Breast epithelium (tissue), 4 donors: ENCODE results near the gene RTL3. TPM values are rescaled to one million over a fixed set of nuclear protein-coding genes. Genes with fewer than 3 reads are reported as not detected.

ENCODE experiments used
- DNase-seq, 2 donors: peaks; one replicate each; pipeline ENCODE4 v3.0.0-alpha.2; 2019; ENCODE audit warnings: low spot score in 2 of 2
- H3K27ac ChIP-seq, 2 donors: fragments of 200-600 bp; sonication (generic) in 1 of 2; one replicate each; pipeline ENCODE4 v1.5.1; 2016 to 2019; ENCODE audit warnings: mild to moderate bottlenecking in 1 of 2
- H3K27me3 ChIP-seq, 2 donors: fragments of 200-600 bp; sonication (generic) in 1 of 2; one replicate each; pipeline versions ENCODE4 v1.5.1 to v1.6.0; 2017 to 2019; ENCODE audit warnings: control low read depth in 1 of 2, mild to moderate bottlenecking in 1 of 2
- H3K36me3 ChIP-seq: fragments of 200-600 bp; one replicate; pipeline ENCODE4 v1.5.1; 2019
- H3K4me1 ChIP-seq, 2 donors: fragments of 200-600 bp; sonication (generic); one replicate each; pipeline ENCODE4 v1.5.1; 2016 to 2019; ENCODE audit warnings: control low read depth in 1 of 2
- H3K4me3 ChIP-seq, 3 donors: fragments of 200-600 bp; sonication (generic); 1 replicate in 2 of 3; 2 replicates in 1 of 3; pipeline ENCODE4 v1.5.1; 2016 to 2019; ENCODE audit warnings: mild to moderate bottlenecking in 3 of 3, moderate library complexity in 2 of 3
- H3K9me3 ChIP-seq, 2 donors: fragments of 200-600 bp; sonication (generic) in 1 of 2; one replicate each; pipeline ENCODE4 v1.5.1; 2016 to 2019; ENCODE audit warnings: control low read depth in 1 of 2
- CTCF ChIP-seq, 3 donors: fragments of 450-650 bp; IDR thresholded peaks; one replicate each; pipeline ENCODE4 v1.5.1; 2016 to 2017; ENCODE audit warnings: antibody characterized with exemption in 3 of 3, mild to moderate bottlenecking in 3 of 3, moderate library complexity in 3 of 3
- POLR2A ChIP-seq: fragments of 450-650 bp; IDR thresholded peaks from one replicate; pipeline ENCODE4 v1.6.1; 2016; ENCODE audit warnings: antibody characterized with exemption, mild to moderate bottlenecking, moderate library complexity
- POLR2AphosphoS5 ChIP-seq, 3 donors: sonication (generic); formaldehyde crosslinking; IDR thresholded peaks; one replicate each; pipeline ENCODE4 v1.6.1; 2017; ENCODE audit warnings: antibody characterized with exemption in 3 of 3
- intact Hi-C: fragments of 100-400 bp; cut with DNase I; formaldehyde crosslinking; loops from one replicate; pipeline ENCODE4 v1.15.1; 2023; ENCODE audit warnings: low total_unique reads
- total RNA-seq, 3 donors: library from RNA; depleted of rRNA; stranded (reverse); fragments of >200 nt; gene quantifications; one replicate each; pipeline ENCODE4 v1.1.0, GENCODE V29; 2016

Gene RTL3
- total RNA-seq, 3 donors from 2014 or later = 0.44 to 1.6 TPM; not detected in 1

- Histone ChIP-seq H3K9me3 (no peaks in the 10 kb centered on the region), H3K4me1 (no peaks in the 10 kb centered on the region), H3K27me3 (peaks cover 0 to 26% of the 10 kb centered on the region in 2 donors), H3K4me3 (no peak overlapping the region), H3K27ac (no peak overlapping the region), H3K36me3 (no peaks in the 10 kb centered on the region)
- intact Hi-C loops = no loop called here
- no peak for DNase-seq
- TF ChIP-seq POLR2A (no peak), CTCF (IDR thresholded peaks at IDR 0.05) (no peak), POLR2AphosphoS5 (IDR thresholded peaks at IDR 0.05) (no peak)
Observed at GRCh38 chrX:78661836-78662235, 2.7 kb upstream of the RTL3 start.

GRCh38 chrX:78659955-78660354, 827 bp upstream of the RTL3 start:
- no peaks in the 10 kb centered on the region for H3K36me3 ChIP-seq
- H3K27me3 ChIP-seq = peaks cover 0 to 45% of the 10 kb centered on the region in 2 donors
- no peaks in the 10 kb centered on the region for H3K4me1 ChIP-seq
- no peak for DNase-seq
- no peak overlapping the region for H3K4me3 ChIP-seq
- H3K27ac ChIP-seq = peak overlapping the region in 1 of 2 donors; percentile 19
- no peaks in the 10 kb centered on the region for H3K9me3 ChIP-seq
- intact Hi-C loops = no loop called here
- TF ChIP-seq POLR2A (no peak), POLR2AphosphoS5 (IDR thresholded peaks at IDR 0.05) (no peak)

- TF ChIP-seq POLR2A (no peak), POLR2AphosphoS5 (IDR thresholded peaks at IDR 0.05) (no peak), CTCF (IDR thresholded peaks at IDR 0.05) (no peak)
- Histone ChIP-seq H3K27me3 (peaks cover 0 to 59% of the 10 kb centered on the region in 2 donors), H3K27ac (no peak overlapping the region), H3K4me1 (no peaks in the 10 kb centered on the region), H3K36me3 (no peaks in the 10 kb centered on the region), H3K9me3 (no peaks in the 10 kb centered on the region), H3K4me3 (peak overlapping the region in 2 of 3 donors; percentile 5 to 19)
- no peak for DNase-seq
- intact Hi-C loops = no loop called here
Observed at GRCh38 chrX:78658414-78658813, 714 bp downstream of the RTL3 start.

GRCh38 chrX:78655642-78656041, 3.5 kb downstream of the RTL3 start:
- no peak for TF ChIP-seq CTCF (IDR thresholded peaks at IDR 0.05)
- Histone ChIP-seq H3K4me3 (no peak overlapping the region), H3K27me3 (peaks cover 0 to 60% of the 10 kb centered on the region in 2 donors), H3K4me1 (no peaks in the 10 kb centered on the region), H3K27ac (no peak overlapping the region), H3K36me3 (no peaks in the 10 kb centered on the region), H3K9me3 (no peaks in the 10 kb centered on the region)
- DNase-seq = no peak
- intact Hi-C loops = no loop called here

GRCh38 chrX:78653118-78653822, 5.9 kb downstream of the RTL3 start:
- no peak for TF ChIP-seq CTCF (IDR thresholded peaks at IDR 0.05)
- no peak for TF ChIP-seq POLR2A
- TF ChIP-seq POLR2AphosphoS5 (IDR thresholded peaks at IDR 0.05) = no peak
- Histone ChIP-seq H3K4me1 (no peaks in the 10 kb centered on the region), H3K4me3 (no peak overlapping the region), H3K36me3 (no peaks in the 10 kb centered on the region), H3K27me3 (peaks cover 0 to 49% of the 10 kb centered on the region in 2 donors), H3K27ac (no peak overlapping the region), H3K9me3 (peaks cover 0 to 5% of the 10 kb centered on the region in 2 donors)
- intact Hi-C loops = no loop called here
- no peak for DNase-seq
